Measurements from ENCODE around the gene SREBF1. TPM values are rescaled to one million over a fixed set of nuclear protein-coding genes. Genes with fewer than 3 reads are reported as not detected.

SREBF1 gene
- total and polyA plus RNA-seq, 2 experiments from 2014 or later, result 39.6 to 85.3 TPM

DNA sequence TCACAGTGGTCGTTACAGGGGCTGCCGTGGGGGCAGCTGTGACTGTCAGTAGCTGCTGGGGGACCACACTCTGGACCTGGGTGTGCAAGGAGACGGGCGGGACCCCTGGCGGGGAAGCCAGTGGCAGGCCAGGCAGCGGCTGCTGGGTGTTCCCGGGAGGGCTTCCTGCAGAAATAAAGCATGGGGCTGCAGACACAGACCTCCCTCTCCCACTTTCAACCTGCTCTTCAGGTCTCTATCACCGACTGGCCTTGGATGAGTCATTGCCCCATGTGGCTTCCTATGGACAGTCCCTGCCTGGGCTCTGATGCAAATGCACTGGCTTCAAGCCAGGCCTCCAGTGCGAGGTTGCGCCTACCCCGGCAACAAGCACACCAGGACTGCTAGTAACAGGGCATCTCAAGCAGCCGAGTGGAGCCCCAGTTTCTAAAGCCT is 17.2 kb downstream of the SREBF1 start:
- no peak for TF ChIP-seq POLR2AphosphoS5 (IDR thresholded peaks at IDR 0.05; ENCODE audit: low read depth)
- TF ChIP-seq, protein P1, sequence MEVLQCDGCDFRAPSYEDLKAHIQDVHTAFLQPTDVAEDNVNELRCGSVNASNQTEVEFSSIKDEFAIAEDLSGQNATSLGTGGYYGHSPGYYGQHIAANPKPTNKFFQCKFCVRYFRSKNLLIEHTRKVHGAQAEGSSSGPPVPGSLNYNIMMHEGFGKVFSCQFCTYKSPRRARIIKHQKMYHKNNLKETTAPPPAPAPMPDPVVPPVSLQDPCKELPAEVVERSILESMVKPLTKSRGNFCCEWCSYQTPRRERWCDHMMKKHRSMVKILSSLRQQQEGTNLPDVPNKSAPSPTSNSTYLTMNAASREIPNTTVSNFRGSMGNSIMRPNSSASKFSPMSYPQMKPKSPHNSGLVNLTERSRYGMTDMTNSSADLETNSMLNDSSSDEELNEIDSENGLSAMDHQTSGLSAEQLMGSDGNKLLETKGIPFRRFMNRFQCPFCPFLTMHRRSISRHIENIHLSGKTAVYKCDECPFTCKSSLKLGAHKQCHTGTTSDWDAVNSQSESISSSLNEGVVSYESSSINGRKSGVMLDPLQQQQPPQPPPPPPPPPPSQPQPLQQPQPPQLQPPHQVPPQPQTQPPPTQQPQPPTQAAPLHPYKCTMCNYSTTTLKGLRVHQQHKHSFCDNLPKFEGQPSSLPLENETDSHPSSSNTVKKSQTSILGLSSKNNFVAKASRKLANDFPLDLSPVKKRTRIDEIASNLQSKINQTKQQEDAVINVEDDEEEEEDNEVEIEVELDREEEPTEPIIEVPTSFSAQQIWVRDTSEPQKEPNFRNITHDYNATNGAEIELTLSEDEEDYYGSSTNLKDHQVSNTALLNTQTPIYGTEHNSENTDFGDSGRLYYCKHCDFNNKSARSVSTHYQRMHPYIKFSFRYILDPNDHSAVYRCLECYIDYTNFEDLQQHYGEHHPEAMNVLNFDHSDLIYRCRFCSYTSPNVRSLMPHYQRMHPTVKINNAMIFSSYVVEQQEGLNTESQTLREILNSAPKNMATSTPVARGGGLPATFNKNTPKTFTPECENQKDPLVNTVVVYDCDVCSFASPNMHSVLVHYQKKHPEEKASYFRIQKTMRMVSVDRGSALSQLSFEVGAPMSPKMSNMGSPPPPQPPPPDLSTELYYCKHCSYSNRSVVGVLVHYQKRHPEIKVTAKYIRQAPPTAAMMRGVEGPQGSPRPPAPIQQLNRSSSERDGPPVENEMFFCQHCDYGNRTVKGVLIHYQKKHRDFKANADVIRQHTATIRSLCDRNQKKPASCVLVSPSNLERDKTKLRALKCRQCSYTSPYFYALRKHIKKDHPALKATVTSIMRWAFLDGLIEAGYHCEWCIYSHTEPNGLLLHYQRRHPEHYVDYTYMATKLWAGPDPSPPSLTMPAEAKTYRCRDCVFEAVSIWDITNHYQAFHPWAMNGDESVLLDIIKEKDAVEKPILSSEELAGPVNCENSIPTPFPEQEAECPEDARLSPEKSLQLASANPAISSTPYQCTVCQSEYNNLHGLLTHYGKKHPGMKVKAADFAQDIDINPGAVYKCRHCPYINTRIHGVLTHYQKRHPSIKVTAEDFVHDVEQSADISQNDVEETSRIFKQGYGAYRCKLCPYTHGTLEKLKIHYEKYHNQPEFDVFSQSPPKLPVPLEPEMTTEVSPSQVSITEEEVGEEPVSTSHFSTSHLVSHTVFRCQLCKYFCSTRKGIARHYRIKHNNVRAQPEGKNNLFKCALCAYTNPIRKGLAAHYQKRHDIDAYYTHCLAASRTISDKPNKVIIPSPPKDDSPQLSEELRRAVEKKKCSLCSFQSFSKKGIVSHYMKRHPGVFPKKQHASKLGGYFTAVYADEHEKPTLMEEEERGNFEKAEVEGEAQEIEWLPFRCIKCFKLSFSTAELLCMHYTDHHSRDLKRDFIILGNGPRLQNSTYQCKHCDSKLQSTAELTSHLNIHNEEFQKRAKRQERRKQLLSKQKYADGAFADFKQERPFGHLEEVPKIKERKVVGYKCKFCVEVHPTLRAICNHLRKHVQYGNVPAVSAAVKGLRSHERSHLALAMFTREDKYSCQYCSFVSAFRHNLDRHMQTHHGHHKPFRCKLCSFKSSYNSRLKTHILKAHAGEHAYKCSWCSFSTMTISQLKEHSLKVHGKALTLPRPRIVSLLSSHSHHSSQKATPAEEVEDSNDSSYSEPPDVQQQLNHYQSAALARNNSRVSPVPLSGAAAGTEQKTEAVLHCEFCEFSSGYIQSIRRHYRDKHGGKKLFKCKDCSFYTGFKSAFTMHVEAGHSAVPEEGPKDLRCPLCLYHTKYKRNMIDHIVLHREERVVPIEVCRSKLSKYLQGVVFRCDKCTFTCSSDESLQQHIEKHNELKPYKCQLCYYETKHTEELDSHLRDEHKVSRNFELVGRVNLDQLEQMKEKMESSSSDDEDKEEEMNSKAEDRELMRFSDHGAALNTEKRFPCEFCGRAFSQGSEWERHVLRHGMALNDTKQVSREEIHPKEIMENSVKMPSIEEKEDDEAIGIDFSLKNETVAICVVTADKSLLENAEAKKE (CRISPR knock-in tag; IDR thresholded peaks at IDR 0.05), result no peak
- TF ChIP-seq STAT1 (IDR thresholded peaks at IDR 0.05; ENCODE audit: unreplicated experiment), result no peak
- TF ChIP-seq ZNF331 (CRISPR knock-in tag; IDR thresholded peaks at IDR 0.05; ENCODE audit: low read depth), result no peak
- ATAC-seq (no peak; the same call in 2 of the 3 replicates), DNase-seq (ENCODE audit: low spot score) (peak; percentile 38)
- Histone ChIP-seq H3K27me3 (ENCODE audit: insufficient read depth) (no peaks in the 10 kb centered on the region), H3F3A (replicated peaks; ENCODE audit: low read depth) (peaks cover 14% of the 10 kb centered on the region), H3K27ac (ENCODE audit: low read depth) (no peak overlapping the region), H3K36me3 (ENCODE audit: insufficient read depth) (peaks cover 5% of the 10 kb centered on the region; the same call in 1 of the 2 replicates), H3K4me3 (no peak overlapping the region), H4K20me1 (replicated peaks; ENCODE audit: insufficient read depth) (peaks cover 49% of the 10 kb centered on the region), H2AFZ (no peak overlapping the region), H3K9me2 (ENCODE audit: insufficient read depth) (no peaks in the 10 kb centered on the region), H3K79me2 (replicated peaks; ENCODE audit: insufficient read depth) (peaks cover 36% of the 10 kb centered on the region), H3K4me2 (no peak overlapping the region), H3K4me1 (ENCODE audit: insufficient read depth) (peaks cover 26% of the 10 kb centered on the region)
- Mint-ChIP-seq H3K27ac (no peak overlapping the region), H3K4me1 (peaks cover 61% of the 10 kb centered on the region), H3K4me3 (no peak overlapping the region; the same call in 2 of the 3 replicates), H3K9me3 (no peaks in the 10 kb centered on the region; the same call in 2 of the 3 replicates), H3K36me3 (ENCODE audit: low read depth) (peaks cover 53% of the 10 kb centered on the region), H3K27me3 (ENCODE audit: insufficient read depth, low read depth, poor library complexity) (peaks cover 21% of the 10 kb centered on the region)

DNA sequence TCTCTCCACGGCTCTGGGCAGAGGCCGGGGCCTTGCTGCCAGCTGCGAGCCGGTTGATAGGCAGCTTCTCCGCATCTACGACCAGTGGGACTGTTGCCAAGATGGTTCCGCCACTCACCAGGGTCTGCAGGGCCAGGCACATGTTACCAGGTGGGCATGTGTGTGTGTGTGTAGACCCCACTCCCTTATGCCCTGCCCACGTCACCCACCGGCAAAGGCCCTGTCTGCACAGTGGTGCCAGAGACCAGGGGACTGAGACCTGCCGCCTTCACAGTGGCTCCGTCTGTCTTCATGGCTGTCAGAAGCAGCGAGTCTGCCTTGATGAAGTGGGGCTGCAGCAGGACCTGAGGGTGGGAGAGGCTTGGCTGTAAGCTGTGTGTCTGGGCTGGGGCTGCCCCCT is 17.7 kb downstream of the SREBF1 start:
- no peak for DNase-seq (ENCODE audit: low spot score)
- Histone ChIP-seq H3K4me3 (no peak overlapping the region), H3K4me1 (ENCODE audit: insufficient read depth) (peaks cover 22% of the 10 kb centered on the region), H3K9me2 (ENCODE audit: insufficient read depth) (no peaks in the 10 kb centered on the region), H3F3A (replicated peaks; ENCODE audit: low read depth) (peaks cover 9% of the 10 kb centered on the region), H3K36me3 (ENCODE audit: insufficient read depth) (peaks cover 5% of the 10 kb centered on the region; the same call in 1 of the 2 replicates), H3K79me2 (replicated peaks; ENCODE audit: insufficient read depth) (peaks cover 33% of the 10 kb centered on the region), H3K27ac (ENCODE audit: low read depth) (0 out of 2 replicates have a peak overlapping the region, but pooled peaks have one; percentile 50), H3K4me2 (no peak overlapping the region), H3K27me3 (ENCODE audit: insufficient read depth) (no peaks in the 10 kb centered on the region), H4K20me1 (replicated peaks; ENCODE audit: insufficient read depth) (peaks cover 44% of the 10 kb centered on the region), H2AFZ (no peak overlapping the region)
- ATAC-seq, result no peak
- Mint-ChIP-seq H3K27ac (no peak overlapping the region), H3K9me3 (no peaks in the 10 kb centered on the region; the same call in 2 of the 3 replicates), H3K36me3 (ENCODE audit: low read depth) (peaks cover 54% of the 10 kb centered on the region), H3K4me1 (peaks cover 57% of the 10 kb centered on the region), H3K4me3 (no peak overlapping the region), H3K27me3 (ENCODE audit: insufficient read depth, low read depth, poor library complexity) (peaks cover 19% of the 10 kb centered on the region)
- TF ChIP-seq STAT1 (IDR thresholded peaks at IDR 0.05; ENCODE audit: unreplicated experiment) (no peak), CREB1 (CRISPR knock-in tag; IDR thresholded peaks at IDR 0.05; ENCODE audit: low read depth) (no peak), POLR2AphosphoS5 (IDR thresholded peaks at IDR 0.05; ENCODE audit: low read depth) (no peak)
- TF ChIP-seq, protein P1 (CRISPR knock-in tag; IDR thresholded peaks at IDR 0.05), result no peak
